Activated CD4-positive, CD25-positive, alpha-beta regulatory T cell treated with anti-CD3 and anti-CD28 coated beads, Interleukin-2, amount 50 U/mL, for 24 hours (primary cell): ENCODE measurements around the gene DYSF.

Experiments
- ATAC-seq, 2 donors: fragments of 150-1000 bp; cut with Tn5 transposase; one replicate each; pipeline ENCODE4 v1.10.0; 2021; ENCODE audit warnings: mild to moderate bottlenecking in 1 of 2, moderate library complexity in 1 of 2

The DYSF gene

DNA sequence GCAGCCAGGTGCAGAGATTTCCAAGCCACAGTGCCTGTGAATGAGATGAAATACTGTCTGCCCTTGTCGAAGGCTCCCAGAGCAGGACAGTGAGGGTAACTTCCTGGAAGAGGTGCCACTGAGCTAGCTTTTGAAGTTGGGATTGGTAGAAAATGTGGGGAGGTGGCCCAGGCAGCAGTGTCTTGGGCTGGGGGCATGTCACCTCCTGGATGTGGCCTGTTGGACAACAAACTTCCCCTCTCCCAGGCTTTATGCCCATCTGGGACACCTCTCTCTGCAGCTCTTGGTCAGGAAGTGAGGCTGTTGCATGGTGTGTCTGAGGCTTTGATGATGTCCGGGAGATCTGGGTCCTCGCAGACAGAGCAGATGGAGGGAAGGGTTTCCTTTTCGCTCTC lies 151.4 kb downstream of the DYSF start:
- no peak for ATAC-seq

DNA sequence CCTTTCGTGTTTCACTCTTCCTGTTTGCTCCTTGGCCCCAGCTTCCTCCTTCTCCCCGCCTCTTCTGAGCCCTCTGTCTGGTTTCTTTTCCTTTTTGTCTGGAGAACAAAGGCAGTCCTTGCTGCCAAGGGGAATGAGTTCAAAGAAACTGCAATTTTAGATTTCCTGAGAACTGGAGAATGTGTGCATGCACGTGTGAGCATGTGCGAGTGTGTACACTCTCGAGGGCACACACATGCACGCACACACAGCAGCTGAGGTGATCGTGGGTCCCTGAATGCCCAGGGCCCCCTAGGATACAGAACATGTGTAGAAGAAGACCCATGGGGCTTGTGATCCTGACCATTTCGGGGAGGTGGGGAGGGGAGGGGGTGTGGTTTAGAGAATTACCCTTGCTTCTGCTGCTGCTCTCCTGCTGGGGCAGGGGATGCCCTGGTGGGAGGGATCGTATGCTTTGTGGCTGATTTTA lies 151.8 kb downstream of the DYSF start:
- no peak for ATAC-seq

DNA sequence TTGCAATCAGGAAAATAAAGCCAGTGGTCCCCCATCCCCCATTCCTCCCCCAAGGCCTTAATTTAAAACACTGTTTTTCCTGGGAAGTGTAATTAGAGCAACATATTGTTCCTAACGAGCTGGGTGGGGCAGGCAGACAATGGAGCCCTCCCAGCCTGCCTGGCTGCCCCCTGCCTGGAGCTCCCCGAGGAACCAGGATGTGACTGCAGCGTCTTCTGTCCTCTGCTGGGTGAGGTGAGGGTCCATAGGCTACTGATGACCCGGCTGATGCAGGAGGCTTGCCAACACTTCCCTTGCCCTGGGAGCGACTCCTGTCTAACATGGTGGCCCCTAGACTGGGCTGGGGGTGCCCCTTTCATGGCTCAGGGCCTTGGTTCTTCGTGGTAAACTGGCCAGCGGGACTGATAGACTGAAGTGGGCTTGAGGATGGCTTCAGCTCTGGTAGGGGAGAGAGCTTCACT lies 152.4 kb downstream of the DYSF start:
- no peak for ATAC-seq

DNA sequence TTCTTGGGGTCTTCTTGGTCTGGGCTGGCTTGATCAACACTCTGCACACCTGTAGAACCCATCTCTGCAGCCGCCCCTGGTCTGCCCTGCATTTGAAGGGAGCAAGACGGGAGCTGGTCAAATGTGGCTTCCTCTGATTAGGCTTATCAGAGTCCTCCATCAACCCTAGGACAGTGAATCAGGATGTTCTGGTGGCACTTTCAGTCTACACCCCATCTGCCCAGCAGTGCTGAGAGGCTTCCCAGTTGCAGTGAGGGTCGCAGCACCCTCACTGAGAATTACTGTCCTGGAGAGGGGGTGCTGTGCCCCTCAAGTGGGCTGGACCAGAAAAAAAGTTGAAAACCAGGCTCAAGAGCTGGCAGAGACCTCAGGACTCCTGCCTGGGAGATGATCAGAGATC lies 152.9 kb downstream of the DYSF start:
- no peak for ATAC-seq

DNA sequence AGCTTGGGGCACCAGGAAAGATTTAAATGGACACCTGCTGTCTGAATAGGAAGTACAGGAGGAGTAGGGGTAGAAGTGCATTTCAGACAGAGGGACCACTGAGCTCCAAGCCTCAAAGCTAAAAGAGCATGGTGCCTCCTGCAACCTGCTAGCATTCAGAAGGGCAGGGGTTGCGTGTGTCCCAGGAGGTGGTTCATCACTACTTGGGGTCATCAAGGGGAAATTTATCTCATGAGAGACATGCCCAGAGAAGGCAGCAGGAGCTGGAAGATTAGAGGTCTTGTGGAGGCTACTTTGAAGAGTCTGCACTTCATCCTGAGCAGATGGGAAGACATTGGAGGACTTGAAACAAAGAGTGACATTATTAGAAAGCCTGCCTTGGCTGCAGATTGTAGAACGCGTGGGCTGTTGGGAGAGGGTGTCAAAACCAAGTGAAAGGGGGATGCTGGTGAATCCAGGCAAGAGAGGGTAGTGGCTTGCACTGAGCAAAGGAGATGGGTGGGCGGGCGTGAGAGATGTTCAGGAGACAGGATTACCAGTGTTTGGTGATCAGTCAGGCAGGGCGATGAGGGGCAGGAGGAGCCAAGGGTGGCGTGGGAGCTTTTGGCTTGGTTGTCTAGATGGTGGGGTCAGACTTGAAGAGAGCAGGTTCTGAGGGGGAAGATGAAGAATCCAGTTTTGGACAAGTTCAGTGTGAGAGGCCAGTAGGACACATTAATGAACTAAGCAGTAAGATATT lies 154.0 kb downstream of the DYSF start:
- ATAC-seq, result no peak

DNA sequence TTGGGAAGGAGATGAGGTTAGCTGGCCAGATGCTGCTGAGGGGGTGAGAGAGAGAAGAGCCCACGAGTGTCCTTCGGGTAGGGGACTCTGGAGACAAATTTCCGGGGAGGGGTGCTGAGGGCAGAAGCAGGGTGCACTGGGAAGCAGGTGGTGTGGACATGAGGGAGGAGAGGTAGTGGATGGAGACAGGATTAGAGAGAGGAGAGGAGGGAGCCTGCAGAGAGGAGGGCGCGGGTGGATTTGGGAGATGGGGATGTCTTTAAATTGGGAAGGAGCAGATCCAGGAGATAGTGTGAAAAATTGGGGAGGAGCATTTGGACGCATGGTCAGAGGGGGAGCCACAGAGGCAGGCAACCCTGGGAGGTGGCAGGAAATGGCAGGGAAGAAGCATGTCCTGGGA lies 154.7 kb downstream of the DYSF start:
- ATAC-seq, result no peak

DNA sequence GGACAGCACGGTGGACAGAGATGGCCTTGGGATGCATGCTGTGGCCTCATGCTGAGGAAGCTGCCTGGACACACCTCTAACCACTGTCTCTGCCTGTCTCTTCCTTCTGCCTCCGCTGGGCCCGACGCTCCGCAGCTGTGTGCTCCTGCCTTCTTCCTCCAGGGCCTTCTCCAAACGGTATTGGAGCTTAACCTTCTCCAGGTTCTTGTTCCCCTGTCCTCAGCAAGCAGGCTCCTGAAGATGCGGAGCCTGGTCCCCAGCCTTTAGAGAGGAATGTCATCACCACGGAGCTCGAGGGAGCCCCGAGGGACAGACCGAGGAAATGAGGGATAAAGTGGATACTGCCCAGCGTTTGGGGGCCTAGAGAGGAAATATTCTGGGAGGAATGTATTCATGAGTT lies 155.1 kb downstream of the DYSF start:
- ATAC-seq, result no peak

DNA sequence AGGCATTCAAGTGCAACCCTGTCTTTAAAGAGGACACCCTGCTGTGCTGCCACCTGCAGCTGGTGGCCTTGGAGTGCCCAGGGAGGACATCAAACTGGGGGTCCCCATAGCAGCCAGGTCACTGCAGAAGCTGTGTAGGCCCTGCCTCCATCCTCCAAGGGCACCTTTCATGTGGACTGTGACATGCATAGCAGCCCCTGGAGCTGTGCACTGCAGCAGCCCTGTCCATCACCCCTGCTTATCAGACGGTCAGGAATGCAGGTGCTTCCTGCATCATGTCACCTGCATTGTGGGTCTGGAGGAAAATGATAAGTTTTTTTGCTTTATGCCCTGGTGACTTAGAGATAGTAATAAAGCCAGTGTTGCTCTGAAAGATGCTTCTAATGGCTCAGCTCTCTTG lies 155.7 kb downstream of the DYSF start:
- no peak for ATAC-seq

DNA sequence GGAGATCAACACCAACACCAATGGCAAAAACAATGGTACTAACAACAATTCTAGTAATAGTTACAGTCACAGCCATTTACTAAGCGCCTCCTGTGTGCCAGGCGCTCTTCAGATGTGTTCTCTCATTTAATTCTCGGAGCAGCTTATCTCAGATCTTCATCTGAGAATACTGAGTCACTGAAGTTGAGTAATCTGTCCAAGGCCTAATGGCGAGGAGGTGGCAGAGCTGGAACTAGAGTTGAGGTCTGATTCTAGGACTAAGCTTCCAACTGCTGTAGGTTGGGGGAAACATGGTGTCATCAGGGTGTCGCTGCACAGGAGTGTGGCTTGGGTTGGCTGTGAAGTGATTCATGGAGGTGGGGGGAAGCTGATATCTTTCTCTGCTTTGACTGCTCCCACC lies 156.1 kb downstream of the DYSF start:
- no peak for ATAC-seq

DNA sequence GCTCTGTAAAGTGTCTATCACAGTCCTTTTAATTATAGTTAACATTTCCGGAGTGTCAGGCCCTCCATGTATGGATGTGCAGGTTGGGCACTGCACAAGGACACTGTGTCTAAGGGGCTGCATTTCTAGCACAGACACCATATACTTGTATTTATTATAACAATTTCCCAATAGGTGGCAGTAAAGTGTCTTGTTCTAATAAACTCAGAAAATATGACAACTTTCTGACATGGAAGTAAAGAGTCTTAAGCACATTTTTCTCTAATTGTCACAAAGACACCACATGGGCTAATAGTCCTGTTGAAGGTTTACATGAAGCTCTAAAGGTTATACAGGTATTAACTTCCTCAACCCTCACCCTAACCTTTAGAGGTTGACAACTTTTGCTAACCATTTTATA lies 156.6 kb downstream of the DYSF start:
- no peak for ATAC-seq

DNA sequence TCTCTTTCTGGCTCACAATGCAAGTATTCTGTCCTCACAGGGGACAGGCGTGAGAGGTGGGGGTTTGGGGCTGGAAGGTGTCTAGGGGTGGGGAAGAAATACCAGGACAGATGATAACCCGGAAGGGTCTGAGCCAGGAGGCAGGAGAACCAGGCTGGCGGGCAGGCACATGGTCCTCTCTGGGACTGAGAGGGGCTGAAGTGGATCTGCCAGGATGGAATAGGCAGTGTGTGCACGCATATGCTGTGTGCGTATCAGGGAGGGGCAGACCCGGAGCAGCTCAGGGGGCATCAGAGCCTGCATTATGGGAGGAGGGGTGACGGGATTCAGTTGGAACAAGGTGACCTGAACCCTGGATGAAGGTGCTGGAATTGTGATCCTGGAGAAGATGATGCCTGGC lies 157.3 kb downstream of the DYSF start:
- no peak for ATAC-seq

DNA sequence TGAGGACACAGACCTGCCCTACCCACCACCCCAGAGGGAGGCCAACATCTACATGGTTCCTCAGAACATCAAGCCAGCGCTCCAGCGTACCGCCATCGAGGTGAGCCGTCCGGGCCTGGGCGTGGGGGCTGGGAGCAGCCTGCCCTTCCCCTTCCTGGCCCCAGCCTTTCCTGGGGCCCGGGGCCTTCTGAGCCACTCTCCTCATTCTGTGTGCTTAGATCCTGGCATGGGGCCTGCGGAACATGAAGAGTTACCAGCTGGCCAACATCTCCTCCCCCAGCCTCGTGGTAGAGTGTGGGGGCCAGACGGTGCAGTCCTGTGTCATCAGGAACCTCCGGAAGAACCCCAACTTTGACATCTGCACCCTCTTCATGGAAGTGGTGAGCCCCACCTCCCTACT lies 157.9 kb downstream of the DYSF start:
- no peak for ATAC-seq

DNA sequence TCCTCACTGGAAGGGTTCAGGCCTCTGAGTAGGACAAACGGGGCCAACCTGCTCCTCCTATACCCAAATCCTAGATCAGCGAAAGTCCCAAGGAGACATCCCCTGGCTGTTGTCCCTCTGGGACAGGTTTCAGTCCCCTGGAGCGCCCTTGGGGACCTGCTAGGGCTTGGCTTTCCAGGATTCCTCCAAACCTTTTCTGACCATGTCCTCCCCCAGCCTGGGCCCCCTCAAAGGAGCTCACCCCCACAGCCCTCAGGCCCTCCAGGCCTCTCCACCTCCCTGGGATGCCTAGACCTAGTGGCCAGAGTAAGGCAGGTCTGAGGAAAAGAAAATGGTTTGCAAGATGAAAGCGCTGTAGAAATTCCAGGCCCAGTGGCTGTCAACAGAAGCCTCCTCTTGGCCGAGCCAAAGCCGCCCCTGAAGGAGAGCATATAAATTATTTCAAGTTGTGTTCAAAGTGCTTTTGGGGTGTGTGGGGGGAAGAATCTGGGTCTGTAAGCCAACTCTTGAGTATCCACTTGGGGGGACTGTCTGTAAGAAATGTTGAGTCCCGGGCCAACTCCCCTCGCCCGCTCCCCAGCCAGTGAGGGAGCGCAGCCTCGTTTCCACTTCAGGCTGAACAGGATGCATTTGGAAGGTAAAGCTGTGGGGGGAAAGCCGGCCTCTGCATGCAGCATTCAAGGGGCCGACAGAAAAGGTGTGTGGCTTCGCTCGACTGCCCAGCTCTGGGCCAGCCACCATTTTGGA lies 158.6 kb downstream of the DYSF start:
- ATAC-seq, result no peak

DNA sequence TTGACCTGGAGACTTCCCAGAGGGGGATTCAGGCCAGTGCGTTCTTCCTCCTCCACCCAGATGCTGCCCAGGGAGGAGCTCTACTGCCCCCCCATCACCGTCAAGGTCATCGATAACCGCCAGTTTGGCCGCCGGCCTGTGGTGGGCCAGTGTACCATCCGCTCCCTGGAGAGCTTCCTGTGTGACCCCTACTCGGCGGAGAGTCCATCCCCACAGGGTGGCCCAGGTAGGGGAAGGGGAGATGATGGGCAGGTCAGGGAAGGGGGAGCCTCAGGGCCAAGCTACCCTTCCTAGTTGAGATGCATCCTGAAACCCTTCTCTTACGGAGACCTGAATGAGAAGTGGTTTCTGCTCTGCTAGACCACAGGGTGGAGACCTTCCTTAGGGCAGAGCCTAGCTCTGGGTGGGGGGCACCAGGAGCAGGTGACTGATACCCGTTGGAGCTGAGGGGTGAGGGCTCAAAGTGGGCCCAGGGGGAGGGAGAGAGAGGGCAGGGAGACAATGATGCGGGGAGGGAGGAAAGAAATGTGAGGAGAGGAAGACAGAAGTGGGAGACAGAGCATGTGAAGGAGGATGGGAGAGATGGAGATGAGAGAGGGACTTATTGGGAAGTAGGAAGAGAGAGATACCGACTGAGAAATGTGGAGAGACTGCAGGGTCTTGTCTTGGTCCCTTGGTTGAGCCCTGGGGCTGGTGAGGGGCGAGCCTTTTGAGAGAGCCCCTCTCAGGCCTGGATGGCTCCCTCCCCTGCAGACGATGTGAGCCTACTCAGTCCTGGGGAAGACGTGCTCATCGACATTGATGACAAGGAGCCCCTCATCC lies 159.4 kb downstream of the DYSF start:
- no peak for ATAC-seq

DNA sequence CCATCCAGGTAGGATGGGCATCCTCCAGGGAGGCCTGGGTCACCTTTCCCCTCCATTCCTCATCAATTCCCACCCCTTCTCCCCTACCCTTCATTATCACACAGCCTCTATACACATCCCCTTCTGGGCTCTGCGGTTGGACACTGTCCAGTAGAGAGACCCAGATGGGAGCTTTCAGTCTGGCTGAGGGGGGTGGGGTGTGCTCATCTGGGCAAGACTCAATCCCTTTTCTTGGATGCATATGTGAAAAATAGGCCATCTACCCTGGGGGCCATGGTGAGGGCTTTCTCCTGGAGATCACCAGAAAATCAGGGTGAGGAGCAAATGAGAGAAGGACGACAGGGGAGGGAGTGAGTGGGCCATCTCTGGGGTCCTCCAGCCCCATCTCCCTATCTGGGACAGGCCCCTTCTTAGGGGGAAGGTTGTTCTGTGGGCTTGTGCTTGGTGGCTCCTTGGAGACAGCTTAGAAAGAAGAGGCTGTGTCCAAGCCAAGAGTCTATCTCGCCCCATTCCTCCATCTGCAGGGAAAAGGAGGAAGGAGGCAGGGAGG lies 160.1 kb downstream of the DYSF start:
- no peak for ATAC-seq

DNA sequence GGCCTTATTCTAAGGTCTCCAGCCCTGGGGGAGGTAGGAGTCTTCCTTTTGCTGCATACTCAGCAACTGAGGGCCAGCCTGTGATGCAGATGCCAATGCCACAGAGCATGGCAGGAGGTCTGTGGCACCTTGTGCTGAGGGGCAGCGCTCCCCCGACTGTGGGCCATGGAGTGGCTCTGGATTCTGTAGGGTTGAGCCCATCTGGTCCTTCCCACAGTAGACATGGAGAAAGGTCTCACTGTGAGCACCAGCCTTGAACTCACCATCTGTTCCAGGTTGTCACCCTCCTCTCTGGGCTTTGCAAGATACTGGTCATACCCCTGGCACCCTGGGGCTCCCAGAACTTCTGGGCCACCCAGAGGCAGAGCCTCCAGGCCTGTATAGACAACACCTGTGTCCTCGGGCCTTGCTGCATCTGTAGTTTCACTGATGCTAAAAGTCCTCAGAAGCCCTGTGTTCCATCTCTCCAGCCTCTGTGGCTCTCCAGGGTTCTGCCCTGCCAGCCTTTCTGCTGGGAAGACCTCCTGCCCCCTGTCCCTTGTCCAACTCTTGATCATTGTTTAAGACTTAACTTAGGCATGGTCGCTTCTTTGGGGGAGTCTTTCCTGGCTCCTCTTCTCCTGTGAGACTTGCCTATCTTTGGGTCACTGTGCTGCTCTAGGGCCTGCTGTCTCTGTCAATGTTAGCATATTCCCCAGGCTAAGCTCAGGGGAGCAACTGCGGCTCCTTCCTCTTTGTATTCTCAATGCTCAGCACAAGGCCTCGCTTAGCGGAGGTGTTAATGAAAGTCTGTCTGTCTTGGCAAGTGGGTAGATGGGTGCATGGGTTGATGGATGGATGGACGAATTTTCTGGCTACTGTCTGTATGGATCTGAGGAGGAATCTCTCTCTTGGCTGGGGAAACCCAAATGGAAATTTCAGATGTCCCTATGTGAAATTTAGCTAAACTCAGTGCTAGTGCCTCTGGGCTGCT lies 160.9 kb downstream of the DYSF start:
- ATAC-seq, result no peak

DNA sequence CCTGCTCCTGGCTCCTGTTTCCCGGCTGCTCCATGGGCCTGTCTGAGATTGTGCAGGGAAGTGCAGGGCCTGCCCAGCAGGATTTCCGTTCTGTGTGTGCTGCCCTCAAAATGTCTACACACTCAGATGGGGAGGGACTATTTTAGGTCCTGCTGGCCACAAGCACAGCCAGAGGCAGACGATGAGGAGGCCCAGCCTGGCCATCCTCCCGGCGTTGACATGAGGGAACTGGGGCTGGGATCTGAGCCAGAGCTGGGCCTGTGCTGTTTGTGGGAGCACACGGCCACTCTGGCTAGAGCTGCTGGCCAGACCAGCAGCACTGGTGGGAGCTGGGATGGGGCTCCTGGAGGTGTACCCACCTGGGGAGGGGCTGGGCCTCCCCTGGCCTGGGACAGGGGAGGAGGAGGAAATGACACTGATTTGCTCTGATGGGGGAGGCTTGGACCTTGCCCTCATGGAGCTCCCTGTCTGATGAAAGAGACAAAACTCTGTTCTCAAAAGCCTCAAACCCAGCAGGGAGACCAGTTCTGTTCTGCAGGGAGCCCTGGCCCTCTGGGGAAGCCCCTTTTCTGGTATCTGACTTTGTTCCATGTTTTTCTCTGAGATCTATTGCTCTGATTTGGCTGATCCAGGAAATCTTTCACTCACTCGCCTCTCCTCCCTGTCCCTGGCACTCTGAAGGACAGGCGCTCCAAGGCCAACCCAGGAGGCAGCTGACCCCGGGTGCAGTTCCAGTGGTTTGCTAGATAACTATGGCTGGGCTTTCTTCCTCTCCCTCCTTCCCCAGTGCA lies 161.8 kb downstream of the DYSF start:
- no peak for ATAC-seq

DNA sequence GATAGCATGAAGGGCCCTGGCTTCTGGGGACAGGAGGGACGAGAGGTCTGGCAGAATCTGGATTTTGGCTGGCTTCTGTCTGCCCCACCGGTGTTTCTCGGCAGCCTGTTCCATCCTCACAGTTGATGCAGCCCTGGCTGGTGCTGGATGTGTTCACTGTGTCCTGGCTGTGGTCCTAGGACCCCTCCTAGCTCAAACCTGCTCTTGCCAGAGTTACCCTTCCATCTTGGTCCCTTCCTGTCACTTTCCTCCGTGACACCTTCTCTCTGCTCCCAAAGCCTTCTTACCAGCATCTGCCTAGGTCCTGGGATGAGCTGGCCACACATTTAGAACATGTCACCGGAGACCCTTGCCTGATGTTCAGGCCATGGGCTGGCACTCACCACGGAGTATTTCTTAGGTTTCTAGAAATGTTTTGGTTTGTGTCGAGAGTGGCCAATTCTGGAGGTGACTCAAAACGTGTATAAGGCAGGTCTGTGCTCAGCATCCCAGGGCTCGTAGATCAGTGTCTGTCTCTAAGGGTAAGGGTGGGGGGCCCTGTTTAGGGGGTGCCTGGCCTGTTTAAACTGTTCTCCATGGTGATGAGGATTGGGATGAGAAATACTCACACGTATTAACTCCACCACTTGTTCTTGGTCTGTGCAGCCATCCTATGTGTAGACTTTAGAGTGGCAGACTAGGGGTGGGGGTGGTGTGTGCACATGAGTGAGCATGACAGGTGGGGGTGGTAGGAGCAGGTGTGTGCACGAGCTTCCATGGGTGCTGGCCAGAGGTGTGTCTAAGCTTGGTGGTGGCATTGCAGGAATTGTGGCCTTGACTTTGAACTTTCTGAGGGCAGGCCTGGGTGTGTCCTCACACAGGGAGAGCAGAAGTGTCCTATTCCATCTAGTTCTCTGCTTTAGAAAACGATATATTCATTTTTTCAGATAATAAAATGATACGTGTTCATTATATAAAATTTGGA lies 162.7 kb downstream of the DYSF start:
- no peak for ATAC-seq

DNA sequence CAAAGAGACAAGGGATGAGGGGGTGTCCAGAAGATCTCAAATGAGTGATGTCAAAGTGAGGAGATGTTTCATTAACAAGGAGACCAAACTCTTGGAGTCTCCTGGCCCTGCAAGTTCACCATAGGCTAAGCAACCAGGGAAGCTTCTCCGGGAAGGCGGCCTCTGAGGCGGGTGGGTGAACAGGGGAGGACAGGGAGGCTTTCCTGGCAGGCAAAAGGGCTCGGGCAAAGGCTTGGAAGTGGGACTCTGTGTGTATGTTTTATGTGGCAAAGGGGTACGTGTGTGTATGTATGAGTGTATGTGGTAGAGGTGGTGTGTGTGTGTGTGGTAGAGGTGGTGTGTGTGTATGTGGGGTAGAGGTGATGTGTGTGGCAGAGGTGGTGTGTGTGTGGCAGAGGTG lies 163.9 kb downstream of the DYSF start:
- no peak for ATAC-seq
